Measurements from ENCODE around the gene MBNL2. TPM values are rescaled to one million over a fixed set of nuclear protein-coding genes. Genes with fewer than 3 reads are reported as not detected.

The MBNL2 gene
- total and polyA plus RNA-seq, 5 donors from 2014 or later, result 15.6 to 37.2 (median 17.6) TPM

DNA sequence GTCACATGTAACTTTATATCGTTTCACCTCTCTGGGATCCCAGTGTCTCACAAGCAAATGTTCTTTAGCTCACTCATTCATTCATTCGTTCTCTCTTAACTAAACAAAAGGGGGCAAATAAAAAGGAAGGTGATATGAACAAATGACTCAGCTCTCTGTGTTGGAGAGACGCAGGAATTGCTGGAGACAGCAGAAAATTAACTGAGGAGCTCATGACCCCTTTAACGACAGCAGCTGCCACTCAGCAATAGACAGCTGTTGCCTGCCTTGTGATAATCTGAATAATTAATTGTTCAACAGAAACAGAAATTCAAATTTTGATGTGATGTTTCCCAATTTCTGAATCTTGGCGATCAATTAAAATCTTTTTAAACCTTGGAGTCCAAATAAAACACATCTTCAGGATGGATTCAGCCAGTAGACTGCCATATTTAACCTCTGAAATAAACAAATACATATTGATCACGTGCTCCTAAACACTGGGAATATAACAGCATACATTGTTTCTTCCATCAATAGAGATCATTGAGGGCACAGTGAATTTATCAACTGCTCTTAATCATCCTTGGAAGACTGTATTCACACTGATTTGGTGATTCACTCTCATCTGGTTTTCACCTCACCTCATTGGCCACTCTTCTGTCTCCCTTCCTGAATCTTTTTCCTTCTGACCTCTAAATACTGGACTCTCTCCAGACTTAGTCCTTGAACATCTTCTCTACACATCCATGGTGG is 63.3 kb downstream of the MBNL2 start:
- Mint-ChIP-seq H3K4me3 (no peak overlapping the region), H3K27ac (peak overlapping the region in 1 of 3 donors; percentile 32), H3K27me3 (no peaks in the 10 kb centered on the region), H3K36me3 (peaks cover 30% of the 10 kb centered on the region), H3K9me3 (peaks cover 0 to 1% (median 0%) of the 10 kb centered on the region in 7 donors), H3K4me1 (peaks cover 17 to 52% (median 49%) of the 10 kb centered on the region in 4 donors)
- no peak for DNase-seq
- Histone ChIP-seq H3K36me3 (ENCODE audit: control insufficient read depth, insufficient read depth, low read length) (peaks cover 5% of the 10 kb centered on the region), H3K27ac (ENCODE audit: insufficient read depth, low read length, poor library complexity, severe bottlenecking) (no peak overlapping the region), H3K4me1 (ENCODE audit: control insufficient read depth, insufficient read depth, low read length, poor library complexity, severe bottlenecking) (peaks cover 2% of the 10 kb centered on the region), H3K4me3 (ENCODE audit: low read depth, low read length) (no peak overlapping the region), H3K27me3 (ENCODE audit: control insufficient read depth, insufficient read depth, low read length) (no peaks in the 10 kb centered on the region), H3K9me3 (ENCODE audit: control insufficient read depth in 2 of 2, low read length in 2 of 2) (no peaks in the 10 kb centered on the region)
- ATAC-seq (ENCODE audit: low read depth in 2 of 2), result no peak

DNA sequence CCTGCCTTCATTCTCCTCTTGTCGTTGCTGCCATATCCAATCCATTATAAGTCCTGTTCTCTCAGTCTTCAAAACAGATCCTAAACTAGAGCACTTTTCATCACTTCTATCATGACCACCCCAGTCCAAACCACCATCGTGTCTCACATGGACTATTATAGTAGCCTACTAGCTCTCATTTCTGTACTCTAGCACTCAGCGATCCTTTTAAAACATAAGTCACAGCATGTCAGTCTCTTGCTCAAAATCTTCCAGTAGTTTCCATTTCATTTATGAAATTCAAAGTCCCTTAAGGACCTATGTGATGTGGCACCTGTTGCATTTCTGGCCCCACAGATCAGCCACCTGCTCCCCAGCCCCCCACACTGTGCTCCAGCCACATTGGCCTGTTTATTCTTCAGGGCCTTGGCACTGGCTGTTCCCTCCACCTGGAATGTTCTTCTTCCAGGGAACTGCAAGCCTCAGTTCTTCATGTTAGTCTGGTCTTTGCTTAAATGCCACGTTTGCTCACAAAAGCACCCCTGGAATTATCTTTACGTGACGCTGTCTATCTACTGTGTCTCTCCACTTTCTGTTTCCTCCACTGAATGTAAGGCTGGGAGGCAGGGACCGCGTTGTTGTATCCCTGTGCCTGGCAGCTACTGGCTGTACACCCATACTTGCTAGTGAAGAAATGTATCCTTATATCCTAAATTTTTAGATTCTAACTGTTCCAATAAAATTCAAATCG is 64.3 kb downstream of the MBNL2 start:
- peak overlapping the region in 2 of 3 donors; percentile 0 to 15 for H3K27ac Mint-ChIP-seq
- H3K27ac ChIP-seq (ENCODE audit: insufficient read depth, low read length, poor library complexity, severe bottlenecking), result no peak overlapping the region

DNA sequence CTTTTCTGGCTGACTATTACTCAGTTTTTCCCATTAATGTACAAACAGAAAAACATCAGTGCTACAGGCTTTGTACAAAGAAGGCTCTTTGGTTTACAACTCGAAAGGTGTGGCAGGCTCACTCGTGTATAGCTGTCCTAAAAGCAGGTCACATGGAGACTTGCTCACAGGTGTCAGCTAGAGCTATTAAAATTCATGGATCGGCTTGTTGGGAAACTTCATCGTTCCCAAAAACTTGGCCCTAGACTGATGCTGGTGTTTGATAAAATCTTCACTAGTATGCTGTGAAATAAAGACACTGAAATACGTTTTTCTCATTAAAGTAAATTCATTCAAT is 64.9 kb downstream of the MBNL2 start:
- H3K9me3 ChIP-seq (ENCODE audit: control insufficient read depth in 2 of 2, low read length in 2 of 2), result no peaks in the 10 kb centered on the region
- H3K4me1 ChIP-seq (ENCODE audit: control insufficient read depth, insufficient read depth, low read length, poor library complexity, severe bottlenecking), result peaks cover 3% of the 10 kb centered on the region
- Mint-ChIP-seq H3K4me1 (peaks cover 21 to 44% (median 40%) of the 10 kb centered on the region in 4 donors), H3K4me3 (no peak overlapping the region), H3K27ac (no peak overlapping the region), H3K27me3 (no peaks in the 10 kb centered on the region), H3K36me3 (peaks cover 30% of the 10 kb centered on the region), H3K9me3 (peaks cover 0 to 1% (median 0%) of the 10 kb centered on the region in 7 donors)
- H3K27ac ChIP-seq (ENCODE audit: insufficient read depth, low read length, poor library complexity, severe bottlenecking), result no peak overlapping the region
- no peaks in the 10 kb centered on the region for H3K27me3 ChIP-seq (ENCODE audit: control insufficient read depth, insufficient read depth, low read length)
- no peak overlapping the region for H3K4me3 ChIP-seq (ENCODE audit: low read depth, low read length)
- no peak for DNase-seq
- no peak for ATAC-seq (ENCODE audit: low read depth in 2 of 2)
- H3K36me3 ChIP-seq (ENCODE audit: control insufficient read depth, insufficient read depth, low read length), result no peaks in the 10 kb centered on the region

More for the DNA sequence above, 64.3 kb downstream of the MBNL2 start:
- Histone ChIP-seq H3K4me3 (ENCODE audit: low read depth, low read length) (no peak overlapping the region), H3K27me3 (ENCODE audit: control insufficient read depth, insufficient read depth, low read length) (no peaks in the 10 kb centered on the region), H3K36me3 (ENCODE audit: control insufficient read depth, insufficient read depth, low read length) (no peaks in the 10 kb centered on the region), H3K9me3 (ENCODE audit: control insufficient read depth in 2 of 2, low read length in 2 of 2) (no peaks in the 10 kb centered on the region), H3K4me1 (ENCODE audit: control insufficient read depth, insufficient read depth, low read length, poor library complexity, severe bottlenecking) (peaks cover 3% of the 10 kb centered on the region)
- DNase-seq (no peak), ATAC-seq (ENCODE audit: low read depth in 2 of 2) (no peak)
- Mint-ChIP-seq H3K4me1 (peaks cover 21 to 49% (median 43%) of the 10 kb centered on the region in 4 donors), H3K9me3 (peaks cover 0 to 1% (median 0%) of the 10 kb centered on the region in 7 donors), H3K27me3 (no peaks in the 10 kb centered on the region), H3K36me3 (peaks cover 30% of the 10 kb centered on the region), H3K4me3 (no peak overlapping the region)

DNA sequence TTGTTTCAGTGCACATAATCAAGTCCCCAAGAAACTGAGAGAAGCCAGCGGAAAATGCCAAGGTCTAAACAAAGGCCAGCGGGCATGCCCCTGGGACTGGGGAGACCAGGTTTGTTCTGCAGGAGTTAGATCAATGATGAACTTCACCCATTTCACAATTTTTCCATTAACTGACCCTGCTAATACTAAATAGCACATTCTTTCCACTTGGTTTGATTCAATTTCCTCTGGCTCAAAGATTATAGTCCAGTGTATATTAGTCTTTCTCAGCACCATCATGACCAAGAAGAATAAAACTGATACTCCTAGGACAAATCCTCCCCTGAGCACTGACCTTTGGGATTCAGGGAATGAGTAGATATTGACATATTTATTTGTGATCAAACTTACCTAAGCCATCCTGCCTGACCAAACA is 66.4 kb downstream of the MBNL2 start:
- ATAC-seq (ENCODE audit: low read depth in 2 of 2), result no peak
- H3K36me3 Mint-ChIP-seq, result peaks cover 19% of the 10 kb centered on the region

DNA sequence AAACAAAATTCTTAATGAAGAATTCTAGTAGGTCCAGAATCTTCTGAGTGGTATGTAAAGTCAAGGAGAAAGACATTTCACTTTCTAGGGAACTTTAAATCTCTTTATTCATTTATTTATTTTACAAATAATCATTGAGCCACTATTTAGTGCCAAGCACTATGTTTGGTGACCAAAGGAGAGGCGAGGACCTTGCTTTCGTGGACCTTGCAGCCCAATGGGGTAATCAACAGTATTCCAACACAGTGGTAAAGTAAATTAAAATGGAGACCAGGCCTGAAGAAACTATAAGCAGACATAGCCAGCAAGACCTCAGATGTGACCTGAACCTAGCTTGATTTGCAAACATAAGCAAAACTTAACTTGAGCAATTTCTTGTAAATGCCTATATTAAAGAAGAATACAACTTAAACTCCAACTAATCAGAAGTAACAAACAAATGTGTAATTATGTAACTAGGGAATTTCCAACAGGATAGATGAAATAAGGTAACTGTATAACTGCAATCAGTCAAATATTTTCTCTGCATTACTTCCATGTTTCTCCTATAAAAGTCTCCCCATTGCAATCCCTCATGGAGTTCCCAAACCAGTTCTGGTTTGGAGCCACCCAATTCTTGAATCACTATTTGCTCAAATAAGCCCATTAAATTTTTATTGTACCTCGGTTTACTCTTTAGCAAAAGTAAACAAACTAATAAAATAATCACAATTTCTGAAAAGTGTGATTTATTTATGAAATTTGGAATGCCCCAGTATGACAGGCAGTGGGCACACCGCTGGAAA is 67.6 kb downstream of the MBNL2 start:
- H3K4me3 Mint-ChIP-seq, result no peak overlapping the region
- no peaks in the 10 kb centered on the region for H3K27me3 Mint-ChIP-seq
- no peaks in the 10 kb centered on the region for H3K9me3 ChIP-seq (ENCODE audit: control insufficient read depth in 2 of 2, low read length in 2 of 2)
- no peaks in the 10 kb centered on the region for H3K27me3 ChIP-seq (ENCODE audit: control insufficient read depth, insufficient read depth, low read length)
- ATAC-seq (ENCODE audit: low read depth in 2 of 2), result no peak
- H3K27ac ChIP-seq (ENCODE audit: insufficient read depth, low read length, poor library complexity, severe bottlenecking), result no peak overlapping the region
- peaks cover 22 to 34% (median 23%) of the 10 kb centered on the region in 4 donors for H3K4me1 Mint-ChIP-seq
- peaks cover 3% of the 10 kb centered on the region for H3K4me1 ChIP-seq (ENCODE audit: control insufficient read depth, insufficient read depth, low read length, poor library complexity, severe bottlenecking)
- no peaks in the 10 kb centered on the region for H3K9me3 Mint-ChIP-seq
- peaks cover 16% of the 10 kb centered on the region for H3K36me3 Mint-ChIP-seq
- no peaks in the 10 kb centered on the region for H3K36me3 ChIP-seq (ENCODE audit: control insufficient read depth, insufficient read depth, low read length)
- no peak for DNase-seq
- no peak overlapping the region for H3K4me3 ChIP-seq (ENCODE audit: low read depth, low read length)
- H3K27ac Mint-ChIP-seq, result no peak overlapping the region

More for the DNA sequence above, 66.4 kb downstream of the MBNL2 start:
- no peaks in the 10 kb centered on the region for H3K27me3 ChIP-seq (ENCODE audit: control insufficient read depth, insufficient read depth, low read length)
- Mint-ChIP-seq H3K4me3 (no peak overlapping the region), H3K27ac (no peak overlapping the region), H3K9me3 (peaks cover 0 to 1% (median 0%) of the 10 kb centered on the region in 7 donors), H3K4me1 (peaks cover 21 to 34% (median 30%) of the 10 kb centered on the region in 4 donors), H3K27me3 (no peaks in the 10 kb centered on the region)
- no peak overlapping the region for H3K4me3 ChIP-seq (ENCODE audit: low read depth, low read length)
- no peaks in the 10 kb centered on the region for H3K9me3 ChIP-seq (ENCODE audit: control insufficient read depth in 2 of 2, low read length in 2 of 2)
- H3K27ac ChIP-seq (ENCODE audit: insufficient read depth, low read length, poor library complexity, severe bottlenecking), result no peak overlapping the region
- H3K4me1 ChIP-seq (ENCODE audit: control insufficient read depth, insufficient read depth, low read length, poor library complexity, severe bottlenecking), result peaks cover 3% of the 10 kb centered on the region
- H3K36me3 ChIP-seq (ENCODE audit: control insufficient read depth, insufficient read depth, low read length), result no peaks in the 10 kb centered on the region
- DNase-seq, result no peak

DNA sequence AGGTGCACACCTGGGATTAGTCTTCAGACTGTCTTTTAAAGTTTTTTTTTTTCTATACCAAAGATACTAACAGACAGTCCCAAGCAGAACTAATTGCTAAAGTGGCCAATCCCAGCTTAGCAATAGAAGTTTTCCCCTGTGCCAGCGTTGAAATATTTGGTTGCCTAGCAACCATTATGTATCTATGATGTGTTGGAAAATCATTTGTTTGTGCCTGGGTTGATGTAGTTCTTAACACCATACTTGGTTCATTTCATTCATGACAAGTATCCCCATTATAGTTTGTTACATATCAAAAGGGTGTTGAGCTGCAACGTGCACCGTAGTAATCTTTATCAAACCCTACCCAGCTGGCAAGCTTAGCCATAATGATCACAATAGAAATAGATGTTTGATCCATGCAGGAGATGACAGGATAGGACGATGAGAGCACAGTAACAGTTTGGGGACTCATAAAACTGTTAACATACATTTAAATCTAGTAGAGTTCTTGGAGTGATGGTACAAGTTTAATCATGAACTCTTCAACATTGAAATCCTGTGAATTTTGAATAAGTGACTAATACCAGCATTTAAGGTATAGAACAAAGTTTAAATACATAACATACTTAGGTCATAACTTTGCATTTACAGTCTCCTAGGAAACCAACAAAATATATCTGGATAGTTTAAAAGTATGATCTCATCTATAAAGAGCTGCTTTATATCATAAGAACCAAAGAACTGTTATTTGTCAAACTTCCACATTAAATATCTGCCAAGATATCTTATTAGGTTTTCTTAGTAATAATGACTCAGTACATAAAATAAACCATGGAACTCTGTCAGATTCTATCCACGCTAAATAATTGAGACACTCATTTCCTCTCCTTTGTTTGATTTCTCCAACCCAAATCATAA is 73.4 kb downstream of the MBNL2 start:
- Histone ChIP-seq H3K9me3 (ENCODE audit: control insufficient read depth in 2 of 2, low read length in 2 of 2) (no peaks in the 10 kb centered on the region), H3K27me3 (ENCODE audit: control insufficient read depth, insufficient read depth, low read length) (no peaks in the 10 kb centered on the region), H3K36me3 (ENCODE audit: control insufficient read depth, insufficient read depth, low read length) (no peaks in the 10 kb centered on the region), H3K4me1 (ENCODE audit: control insufficient read depth, insufficient read depth, low read length, poor library complexity, severe bottlenecking) (peaks cover 3% of the 10 kb centered on the region), H3K4me3 (ENCODE audit: low read depth, low read length) (no peak overlapping the region), H3K27ac (ENCODE audit: insufficient read depth, low read length, poor library complexity, severe bottlenecking) (no peak overlapping the region)
- no peaks in the 10 kb centered on the region for H3K27me3 Mint-ChIP-seq
- no peak overlapping the region for H3K27ac Mint-ChIP-seq
- DNase-seq (no peak), ATAC-seq (ENCODE audit: low read depth in 2 of 2) (no peak)
- peaks cover 17 to 41% (median 29%) of the 10 kb centered on the region in 4 donors for H3K4me1 Mint-ChIP-seq
- H3K4me3 Mint-ChIP-seq, result no peak overlapping the region
- H3K36me3 Mint-ChIP-seq, result peaks cover 16% of the 10 kb centered on the region
- H3K9me3 Mint-ChIP-seq, result peaks cover 0 to 1% (median 0%) of the 10 kb centered on the region in 7 donors

DNA sequence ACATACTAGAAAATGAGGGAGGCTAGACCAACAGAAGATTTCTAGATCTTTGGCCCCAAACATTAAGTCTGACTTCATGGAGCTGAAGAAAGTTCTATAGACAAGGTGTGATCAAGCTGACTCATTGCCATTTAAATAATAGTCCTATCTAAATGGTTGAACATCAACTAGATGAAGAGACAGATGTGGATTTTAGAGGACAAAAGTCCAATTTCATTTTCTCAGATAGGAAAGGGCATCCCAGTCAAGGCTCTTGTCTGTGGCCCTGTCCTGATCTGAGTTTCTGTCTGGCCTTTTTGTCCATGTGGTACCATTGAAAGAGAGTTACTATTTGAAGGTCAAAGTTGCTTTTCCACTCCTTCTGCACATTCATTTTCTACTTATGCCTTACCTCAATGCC is 74.6 kb downstream of the MBNL2 start:
- H3K4me1 Mint-ChIP-seq, result peaks cover 14 to 37% (median 25%) of the 10 kb centered on the region in 4 donors
- no peak overlapping the region for H3K4me3 Mint-ChIP-seq
- H3K9me3 Mint-ChIP-seq, result peaks cover 0 to 1% (median 0%) of the 10 kb centered on the region in 7 donors
- no peaks in the 10 kb centered on the region for H3K27me3 Mint-ChIP-seq
- no peak overlapping the region for H3K4me3 ChIP-seq (ENCODE audit: low read depth, low read length)
- H3K4me1 ChIP-seq (ENCODE audit: control insufficient read depth, insufficient read depth, low read length, poor library complexity, severe bottlenecking), result no peaks in the 10 kb centered on the region
- no peak overlapping the region for H3K27ac ChIP-seq (ENCODE audit: insufficient read depth, low read length, poor library complexity, severe bottlenecking)
- no peak for ATAC-seq (ENCODE audit: low read depth in 2 of 2)
- H3K27ac Mint-ChIP-seq, result no peak overlapping the region
- no peaks in the 10 kb centered on the region for H3K9me3 ChIP-seq (ENCODE audit: control insufficient read depth in 2 of 2, low read length in 2 of 2)
- no peaks in the 10 kb centered on the region for H3K36me3 ChIP-seq (ENCODE audit: control insufficient read depth, insufficient read depth, low read length)
- H3K36me3 Mint-ChIP-seq, result peaks cover 13% of the 10 kb centered on the region
- no peak for DNase-seq
- no peaks in the 10 kb centered on the region for H3K27me3 ChIP-seq (ENCODE audit: control insufficient read depth, insufficient read depth, low read length)
